IgD-negative memory B cell (primary cell): ENCODE data around the gene PIH1D1. TPM values are rescaled to one million over a fixed set of nuclear protein-coding genes. Genes with fewer than 3 reads are reported as not detected.

Experiments
- H3K27ac Mint-ChIP-seq, 3 donors: one replicate each; pipeline ENCODE4 v1.8.0; 2020 to 2022; ENCODE audit warnings: mild to moderate bottlenecking in 3 of 3, mixed read lengths in 3 of 3, moderate library complexity in 1 of 3
- H3K27me3 Mint-ChIP-seq: one replicate; pipeline ENCODE4 v1.8.0; 2021; ENCODE audit warnings: mixed read lengths
- H3K36me3 Mint-ChIP-seq: one replicate; pipeline ENCODE4 v1.8.0; 2020; ENCODE audit warnings: mild to moderate bottlenecking, mixed read lengths
- H3K4me1 Mint-ChIP-seq, 3 donors: one replicate each; pipeline ENCODE4 v1.8.0; 2020 to 2022; ENCODE audit warnings: mixed read lengths in 3 of 3, mild to moderate bottlenecking in 1 of 3
- H3K4me3 Mint-ChIP-seq, 4 donors: one replicate each; pipeline ENCODE4 v1.8.0; 2020 to 2022; ENCODE audit warnings: mild to moderate bottlenecking in 4 of 4, mixed read lengths in 4 of 4, moderate library complexity in 3 of 4
- H3K9me3 Mint-ChIP-seq, 3 donors: one replicate each; pipeline ENCODE4 v1.8.0; 2020 to 2021; ENCODE audit warnings: mixed read lengths in 3 of 3, mild to moderate bottlenecking in 1 of 3
- polyA plus RNA-seq: library from polyadenylated mRNA; unstranded; fragments of 300-500 nt; fragmentation: Illumina TruSeq; gene quantifications from one replicate; pipeline ENCODE4 v1.2.3, GENCODE V29; 2021

The PIH1D1 gene
- polyA plus RNA-seq, 1 donor from 2014 or later = 98.8 TPM

- Mint-ChIP-seq H3K36me3 (no peaks in the 10 kb centered on the region), H3K4me3 (peak overlapping the region; percentile 9 to 89 (median 70)), H3K9me3 (no peaks in the 10 kb centered on the region), H3K4me1 (peaks cover 26 to 47% (median 31%) of the 10 kb centered on the region in 3 donors), H3K27ac (peak overlapping the region in 2 of 3 donors; percentile 59 to 72), H3K27me3 (peaks cover 78% of the 10 kb centered on the region)
Observed at GRCh38 chr19:49428547-49429451, 22.8 kb downstream of the PIH1D1 start.

DNA sequence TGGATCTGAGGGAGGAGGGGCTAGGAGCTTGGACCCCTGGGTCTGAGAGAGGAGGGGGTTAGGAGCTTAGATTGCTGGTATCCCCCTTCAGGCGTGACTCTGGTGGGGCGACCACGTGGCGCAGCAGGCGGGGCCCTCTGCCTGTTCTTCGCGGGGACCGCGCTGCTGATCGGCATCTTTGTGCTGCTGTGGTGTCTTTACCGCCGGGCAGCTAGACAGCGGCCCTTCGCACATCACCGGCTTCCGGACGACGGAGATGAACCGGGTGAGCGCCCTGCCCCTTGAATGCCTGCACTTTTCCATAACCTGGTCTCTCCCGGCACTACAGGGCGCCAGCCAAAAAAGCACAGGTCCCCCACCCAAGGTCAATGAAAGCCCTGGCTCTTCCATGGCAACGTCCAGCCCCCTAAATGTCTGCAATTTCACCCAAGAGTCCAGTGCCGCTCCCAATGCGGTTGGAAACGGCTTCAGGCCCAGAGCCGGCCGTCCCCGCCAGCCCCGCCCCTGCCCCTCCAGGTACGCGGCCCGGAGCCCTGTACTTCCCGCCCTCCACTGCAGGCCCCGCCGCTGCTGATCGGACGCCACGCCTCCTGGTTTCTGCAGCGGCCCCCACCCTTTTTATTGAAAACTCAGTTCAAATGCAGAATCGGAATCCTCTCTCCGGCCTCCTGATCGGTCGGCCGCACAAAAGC lies 23.6 kb downstream of the PIH1D1 start:
- H3K27me3 Mint-ChIP-seq = peaks cover 77% of the 10 kb centered on the region
- peak overlapping the region in 3 of 4 donors; percentile 58 to 89 (median 75) for H3K4me3 Mint-ChIP-seq
- H3K9me3 Mint-ChIP-seq = no peaks in the 10 kb centered on the region
- no peaks in the 10 kb centered on the region for H3K36me3 Mint-ChIP-seq
- peaks cover 23 to 52% (median 36%) of the 10 kb centered on the region in 3 donors for H3K4me1 Mint-ChIP-seq
- H3K27ac Mint-ChIP-seq = peak overlapping the region in 2 of 3 donors; percentile 59 to 72

- Mint-ChIP-seq H3K36me3 (no peaks in the 10 kb centered on the region), H3K9me3 (no peaks in the 10 kb centered on the region), H3K4me1 (peaks cover 27 to 58% (median 40%) of the 10 kb centered on the region in 3 donors), H3K4me3 (peak overlapping the region in 3 of 4 donors; percentile 21 to 78 (median 65)), H3K27me3 (peaks cover 75% of the 10 kb centered on the region), H3K27ac (peak overlapping the region in 2 of 3 donors; percentile 33 to 52)
Observed at GRCh38 chr19:49427339-49427738, 24.3 kb downstream of the PIH1D1 start.

DNA sequence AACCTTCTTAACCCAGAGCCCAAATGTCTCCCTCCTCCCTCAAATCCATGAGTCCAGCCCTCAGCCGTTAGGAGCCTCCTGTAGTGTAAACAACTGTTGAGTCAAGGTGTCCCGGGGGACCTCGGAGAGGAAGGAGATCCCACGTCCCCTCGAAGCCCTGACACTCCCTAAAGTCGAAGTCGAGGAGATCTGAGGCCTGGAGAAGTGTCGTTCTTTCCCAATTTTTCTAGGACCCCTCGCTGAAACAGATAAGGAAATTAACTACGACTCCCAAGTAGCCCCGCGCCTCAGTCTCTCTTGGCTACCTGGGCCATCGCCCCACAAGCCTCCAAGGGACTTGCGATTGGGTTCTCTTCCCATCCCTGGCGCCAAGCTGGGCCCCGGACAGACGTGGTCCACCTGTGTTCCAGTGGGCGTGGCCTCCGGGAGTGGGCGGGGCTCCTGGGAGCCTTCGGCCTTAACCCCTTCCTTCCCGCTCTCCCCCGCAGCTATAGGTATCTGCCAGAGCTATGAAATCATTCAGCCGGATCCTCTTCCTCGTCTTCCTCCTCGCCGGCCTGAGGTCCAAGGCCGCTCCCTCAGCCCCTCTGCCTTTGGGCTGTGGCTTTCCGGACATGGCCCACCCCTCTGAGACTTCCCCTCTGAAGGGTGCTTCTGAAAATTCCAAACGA lies 25.6 kb downstream of the PIH1D1 start:
- Mint-ChIP-seq H3K9me3 (no peaks in the 10 kb centered on the region), H3K27ac (peak overlapping the region in 2 of 3 donors; percentile 33 to 52), H3K4me1 (peaks cover 26 to 64% (median 45%) of the 10 kb centered on the region in 3 donors), H3K36me3 (no peaks in the 10 kb centered on the region), H3K27me3 (peaks cover 79% of the 10 kb centered on the region), H3K4me3 (peak overlapping the region in 1 of 4 donors; percentile 58)

DNA sequence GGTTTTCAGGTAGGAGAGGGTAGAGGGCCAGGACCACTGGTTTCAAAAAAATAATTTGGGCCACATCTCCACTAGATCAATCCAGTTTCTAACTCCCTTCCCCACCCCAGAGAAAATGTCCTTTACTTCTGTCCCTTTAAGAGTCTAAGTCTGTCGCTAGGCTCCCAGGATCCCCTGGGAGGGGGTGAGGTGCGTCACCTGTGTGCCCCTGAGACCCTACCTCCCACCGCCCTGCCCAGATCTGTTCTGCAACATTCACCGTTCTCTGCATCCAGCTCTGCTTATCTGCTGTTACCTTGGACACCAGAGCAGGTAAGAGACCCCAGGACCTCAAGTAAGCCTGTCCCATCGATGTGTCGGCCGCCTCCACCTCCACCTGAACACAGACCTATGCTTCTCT lies 26.4 kb downstream of the PIH1D1 start, which contains the start of gene GFY:
Gene GFY, plus strand, starts transcription at position 211 of the 400 bp plus-strand sequence. CDS start 1,043 bp downstream, outside the sequence.
- Mint-ChIP-seq H3K27me3 (peaks cover 81% of the 10 kb centered on the region), H3K4me3 (peak within 1 kb of the TSS in 3 of 4 donors; percentile 65 to 80 (median 66)), H3K9me3 (no peaks in the 10 kb centered on the region), H3K4me1 (peaks cover 28 to 67% (median 49%) of the 10 kb centered on the region in 3 donors), H3K36me3 (no peaks in the 10 kb centered on the region), H3K27ac (peak within 1 kb of the TSS in 1 of 3 donors; percentile 88)

DNA sequence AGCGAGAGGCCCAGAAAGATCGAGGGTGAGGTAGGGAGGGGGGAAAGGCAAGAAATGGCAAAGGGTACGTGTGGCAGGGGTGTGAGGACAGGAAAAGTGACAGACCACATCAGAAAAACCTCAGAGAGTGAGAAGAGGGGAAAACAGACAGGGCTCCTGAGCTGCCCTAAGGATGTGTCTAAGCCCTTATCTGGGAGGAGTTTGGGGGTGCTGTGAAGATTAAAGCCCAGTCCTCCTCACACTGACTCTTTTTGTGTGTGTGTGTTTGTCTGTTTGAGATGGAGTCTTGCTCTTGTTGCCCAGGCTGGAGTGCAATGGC lies 27.7 kb downstream of the PIH1D1 start:
- peaks cover 83% of the 10 kb centered on the region for H3K27me3 Mint-ChIP-seq
- peaks cover 28 to 68% (median 49%) of the 10 kb centered on the region in 3 donors for H3K4me1 Mint-ChIP-seq
- H3K27ac Mint-ChIP-seq = peak overlapping the region; percentile 34 to 88 (median 40)
- no peaks in the 10 kb centered on the region for H3K9me3 Mint-ChIP-seq
- peak overlapping the region in 3 of 4 donors; percentile 50 to 80 (median 66) for H3K4me3 Mint-ChIP-seq
- H3K36me3 Mint-ChIP-seq = no peaks in the 10 kb centered on the region

DNA sequence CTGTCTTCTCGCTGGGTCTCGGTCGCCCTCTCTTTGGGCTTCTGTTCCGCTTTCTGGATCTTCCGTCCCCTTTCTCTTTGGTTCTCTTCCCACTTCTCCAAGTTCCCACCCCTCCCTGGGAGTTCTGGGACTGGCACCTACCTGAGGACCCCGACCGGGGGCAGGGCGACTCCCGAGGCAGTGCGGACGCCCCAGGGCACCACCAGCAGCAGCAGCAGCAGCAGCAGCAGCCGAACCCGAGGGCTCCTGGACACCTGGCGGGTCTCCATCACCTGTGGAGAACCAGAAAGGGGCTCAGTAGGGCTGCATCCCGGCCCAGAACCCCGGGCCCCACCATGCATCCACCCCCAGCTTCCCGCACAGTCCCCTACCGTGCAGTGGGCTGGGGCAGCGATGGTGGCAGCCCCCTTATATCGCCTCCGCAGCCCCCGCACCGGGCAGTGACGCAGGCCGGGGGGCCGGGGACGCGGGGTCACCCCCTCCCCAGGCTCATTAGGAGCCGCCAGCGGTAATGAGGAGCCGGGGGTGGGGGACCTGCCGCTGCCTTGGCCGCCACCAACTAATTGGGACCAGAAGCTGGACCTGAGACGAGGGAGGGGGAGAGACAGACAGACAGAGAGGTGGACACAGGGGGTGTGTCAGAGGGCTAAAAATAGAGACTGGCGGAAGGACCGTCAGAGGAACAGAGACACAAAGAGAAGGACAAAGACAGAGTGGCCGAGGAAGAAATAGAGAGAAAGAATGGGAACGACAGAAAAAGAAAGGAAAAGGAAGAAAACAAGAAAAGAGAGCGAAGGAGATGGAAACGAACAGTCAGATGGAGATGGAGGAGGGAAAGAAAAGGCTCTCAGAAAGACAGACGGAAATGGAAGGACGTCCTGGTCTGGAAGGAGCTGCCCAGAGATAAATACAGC lies 28.3 kb downstream of the PIH1D1 start, which contains the start of gene PTH2:
Gene PTH2, minus strand, starts transcription at position 371 of the 914 bp plus-strand sequence. Its CDS starts 102 bp downstream, at position 269.
- peaks cover 24 to 63% (median 49%) of the 10 kb centered on the region in 3 donors for H3K4me1 Mint-ChIP-seq
- H3K36me3 Mint-ChIP-seq = no peaks in the 10 kb centered on the region
- H3K27me3 Mint-ChIP-seq = peaks cover 82% of the 10 kb centered on the region
- H3K9me3 Mint-ChIP-seq = no peaks in the 10 kb centered on the region
- H3K27ac Mint-ChIP-seq = peak within 1 kb of the TSS; percentile 40 to 88 (median 67)
- peak within 1 kb of the TSS; percentile 66 to 80 (median 72) for H3K4me3 Mint-ChIP-seq

GRCh38 chr19:49422407-49423070 lies 29.1 kb downstream of the PIH1D1 start:
- Mint-ChIP-seq H3K4me3 (peak overlapping the region; percentile 36 to 80 (median 72)), H3K36me3 (no peaks in the 10 kb centered on the region), H3K4me1 (peaks cover 19 to 63% (median 43%) of the 10 kb centered on the region in 3 donors), H3K27ac (peak overlapping the region in 2 of 3 donors; percentile 54 to 67), H3K9me3 (no peaks in the 10 kb centered on the region), H3K27me3 (peaks cover 83% of the 10 kb centered on the region)

DNA sequence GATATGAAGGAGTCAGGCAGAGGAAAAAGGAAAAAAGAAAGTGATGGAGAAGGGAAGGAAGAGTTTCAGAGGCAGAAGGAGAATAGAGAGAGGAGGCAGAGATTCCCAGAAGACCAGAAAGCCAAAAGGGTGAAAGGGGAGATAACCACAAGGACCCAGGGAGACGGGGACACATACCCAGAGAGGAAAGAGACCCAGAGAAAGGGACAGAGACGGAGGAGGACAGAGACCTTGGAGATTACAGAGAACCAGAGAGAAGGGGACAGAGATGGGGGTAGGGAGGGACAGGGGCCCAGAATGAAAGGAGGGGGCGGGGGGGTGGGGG lies 29.8 kb downstream of the PIH1D1 start:
- Mint-ChIP-seq H3K27me3 (peaks cover 77% of the 10 kb centered on the region), H3K9me3 (no peaks in the 10 kb centered on the region), H3K4me1 (peaks cover 19 to 58% (median 38%) of the 10 kb centered on the region in 3 donors), H3K36me3 (no peaks in the 10 kb centered on the region), H3K4me3 (peak overlapping the region in 2 of 4 donors; percentile 29 to 89), H3K27ac (peak overlapping the region in 2 of 3 donors; percentile 3 to 67)

DNA sequence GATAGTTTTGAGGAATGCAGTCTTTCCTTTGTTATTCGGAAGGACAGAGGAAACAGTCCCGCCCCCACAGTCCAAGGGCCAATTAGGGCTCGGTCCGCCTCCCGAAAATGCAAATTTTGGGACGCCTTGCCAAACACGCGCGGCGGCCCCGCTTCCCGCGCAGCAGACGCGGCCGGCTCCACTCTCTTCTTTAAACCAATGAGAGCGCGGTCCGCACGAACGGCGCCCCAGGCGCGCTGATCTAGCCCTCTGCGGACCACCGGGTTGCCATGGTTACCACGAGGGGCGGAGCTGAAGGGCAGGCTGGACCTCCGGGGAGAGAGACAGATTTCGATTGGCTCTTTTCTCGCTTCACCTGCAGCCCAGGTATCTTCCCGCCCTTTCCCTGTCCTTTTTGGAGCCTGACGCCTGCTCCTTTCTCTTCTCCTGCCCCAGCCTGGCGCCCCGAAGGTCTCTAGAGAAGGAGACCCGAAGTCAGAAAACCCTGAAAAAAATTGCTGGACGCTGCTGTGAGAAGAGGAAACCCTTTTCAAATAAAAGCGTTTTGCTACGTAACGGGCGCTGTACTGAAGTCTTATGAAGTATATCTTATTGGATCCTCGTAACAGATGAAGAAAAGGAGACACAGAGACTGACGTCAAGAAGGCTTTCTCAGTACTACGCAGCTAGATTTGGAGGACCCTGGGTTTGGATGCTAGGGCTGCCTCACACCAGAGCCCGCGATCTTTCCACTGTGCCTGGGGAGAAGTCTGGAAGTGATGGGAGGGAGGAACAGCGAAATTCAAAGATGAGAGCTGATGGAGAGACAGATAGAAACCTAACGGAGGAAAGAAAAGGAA lies 30.4 kb downstream of the PIH1D1 start:
- Mint-ChIP-seq H3K4me3 (peak overlapping the region; percentile 16 to 89 (median 55)), H3K27me3 (peaks cover 71% of the 10 kb centered on the region), H3K36me3 (no peaks in the 10 kb centered on the region), H3K9me3 (no peaks in the 10 kb centered on the region), H3K4me1 (peaks cover 19 to 52% (median 34%) of the 10 kb centered on the region in 3 donors), H3K27ac (peak overlapping the region in 2 of 3 donors; percentile 3 to 67)

- H3K4me1 Mint-ChIP-seq = peaks cover 17 to 43% (median 28%) of the 10 kb centered on the region in 3 donors
- no peaks in the 10 kb centered on the region for H3K36me3 Mint-ChIP-seq
- H3K27ac Mint-ChIP-seq = peak overlapping the region in 1 of 3 donors; percentile 3
- no peaks in the 10 kb centered on the region for H3K9me3 Mint-ChIP-seq
- peaks cover 63% of the 10 kb centered on the region for H3K27me3 Mint-ChIP-seq
- peak overlapping the region in 1 of 4 donors; percentile 24 for H3K4me3 Mint-ChIP-seq
Observed at GRCh38 chr19:49420227-49420626, 31.4 kb downstream of the PIH1D1 start.

DNA sequence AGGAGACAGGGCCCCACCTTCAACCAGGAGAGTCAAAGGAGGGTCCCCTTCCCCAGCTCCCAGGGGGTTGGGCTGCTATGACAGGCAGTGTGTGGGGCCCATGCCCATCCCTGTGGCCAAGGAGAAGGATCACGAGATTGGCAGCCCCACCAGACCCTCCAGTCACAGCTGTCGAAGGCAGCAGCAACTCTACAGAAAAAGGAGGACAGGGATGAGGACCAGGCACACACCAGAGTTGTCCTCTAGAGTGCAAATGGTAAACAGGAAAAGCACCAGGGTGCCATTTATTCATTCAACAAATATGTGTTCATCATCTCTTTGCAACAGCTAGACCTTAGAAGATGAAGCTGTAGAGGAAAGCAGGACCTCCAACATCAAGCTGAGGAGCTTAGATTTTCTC lies 32.4 kb downstream of the PIH1D1 start:
- H3K4me3 Mint-ChIP-seq = no peak overlapping the region
- H3K4me1 Mint-ChIP-seq = peaks cover 15 to 37% (median 29%) of the 10 kb centered on the region in 3 donors
- no peaks in the 10 kb centered on the region for H3K9me3 Mint-ChIP-seq
- peaks cover 54% of the 10 kb centered on the region for H3K27me3 Mint-ChIP-seq
- H3K27ac Mint-ChIP-seq = peak overlapping the region in 1 of 3 donors; percentile 57
- H3K36me3 Mint-ChIP-seq = no peaks in the 10 kb centered on the region
